CD4-positive, alpha-beta T cell (primary cell): Measurements from ENCODE around the gene BAIAP2. TPM values are rescaled to one million over a fixed set of nuclear protein-coding genes. Genes with fewer than 3 reads are reported as not detected.

Experiments
- ATAC-seq: fragments of 200-7000 bp; cut with Tn5 transposase; one replicate; pipeline ENCODE4 v1.10.0; 2022; ENCODE audit warnings: mild to moderate bottlenecking; ENCODE audit not compliant: poor library complexity
- CTCF ChIA-PET: fragments of 350-600 bp; sonication (Branson Sonifier 250); formaldehyde crosslinking; loops from one replicate; lab custom pipeline; 2021; ENCODE audit warnings: antibody characterized with exemption, inconsistent platforms; lab: Charles Lee
- POLR2A ChIA-PET: fragments of 350-600 bp; sonication (Branson Sonifier 250); formaldehyde crosslinking; loops from one replicate; lab custom pipeline; 2021; ENCODE audit warnings: antibody characterized with exemption, inconsistent platforms; lab: Charles Lee
- DNase-seq, 14 experiments: peaks; one replicate each; pipeline ENCODE4 v3.0.0-alpha.2; 2013 to 2020; ENCODE audit warnings: mixed read lengths in 2 of 14
- H3K27ac ChIP-seq, 2 donors: one replicate each; pipeline versions ENCODE4 v1.5.1 to v1.7.0; 2013; ENCODE audit warnings: low read length in 2 of 2, low read depth in 1 of 2, mild to moderate bottlenecking in 1 of 2
- H3K27me3 ChIP-seq, 2 experiments: 1 replicate in 1 of 2; 2 replicates in 1 of 2; pipeline versions ENCODE4 v1.6.1 to v1.7.0; 2013; ENCODE audit warnings: low read length in 2 of 2, control low read depth in 1 of 2, mild to moderate bottlenecking in 1 of 2, moderate library complexity in 1 of 2; ENCODE audit not compliant: insufficient read depth in 2 of 2, control insufficient read depth in 1 of 2
- H3K36me3 ChIP-seq: one replicate; pipeline ENCODE4 v1.6.1; 2013; ENCODE audit warnings: low read length, control low read depth; ENCODE audit not compliant: insufficient read depth
- H3K4me1 ChIP-seq: one replicate; pipeline ENCODE4 v1.6.1; 2013; ENCODE audit warnings: low read length, control low read depth; ENCODE audit not compliant: insufficient read depth
- H3K4me3 ChIP-seq: one replicate; pipeline ENCODE4 v1.5.1; 2013; ENCODE audit warnings: mild to moderate bottlenecking, low read length, moderate library complexity
- H3K9me3 ChIP-seq, 2 experiments: 1 replicate in 1 of 2; 2 replicates in 1 of 2; pipeline versions ENCODE4 v1.6.1 to v1.7.0; 2013; ENCODE audit warnings: low read length in 2 of 2, mild to moderate bottlenecking in 2 of 2, control low read depth in 1 of 2, moderate library complexity in 1 of 2; ENCODE audit not compliant: control insufficient read depth in 1 of 2, insufficient read depth in 1 of 2
- H3K27ac Mint-ChIP-seq: one replicate; pipeline ENCODE4 v1.8.0; 2020; ENCODE audit warnings: mixed read lengths
- H3K27me3 Mint-ChIP-seq: one replicate; pipeline ENCODE4 v1.8.0; 2021; ENCODE audit warnings: mixed read lengths
- H3K36me3 Mint-ChIP-seq: one replicate; pipeline ENCODE4 v1.8.0; 2021; ENCODE audit warnings: low read depth, mixed read lengths
- H3K4me1 Mint-ChIP-seq: one replicate; pipeline ENCODE4 v1.8.0; 2021; ENCODE audit warnings: low read depth, mixed read lengths
- H3K4me3 Mint-ChIP-seq: one replicate; pipeline ENCODE4 v1.8.0; 2020; ENCODE audit warnings: mild to moderate bottlenecking, mixed read lengths
- H3K9me3 Mint-ChIP-seq: one replicate; pipeline ENCODE4 v1.8.0; 2020; ENCODE audit warnings: mixed read lengths
- CTCF ChIP-seq: fragments of 200-600 bp; IDR thresholded peaks from one replicate; pipeline ENCODE4 v1.8.0; 2022; ENCODE audit warnings: antibody characterized with exemption, mild to moderate bottlenecking
- intact Hi-C, 2 experiments: fragments of 100-400 bp; cut with DNase I in 1 of 2; cut with micrococcal nuclease in 1 of 2; formaldehyde crosslinking; loops; one replicate each; pipeline versions ENCODE4 v1.15.1 to v1.9.0; 2023 to 2025; cut with DNase I, micrococcal nuclease
- total RNA-seq, 174 experiments: library from RNA in 2 of 174; stranded (reverse) in 2 of 174; gene quantifications; one replicate each; pipeline ENCODE4 v1.2.3 and lab custom pipeline; 2021 to 2026

The BAIAP2 gene
- total RNA-seq, 2 experiments from 2014 or later = 4.2 to 4.9 TPM

DNA sequence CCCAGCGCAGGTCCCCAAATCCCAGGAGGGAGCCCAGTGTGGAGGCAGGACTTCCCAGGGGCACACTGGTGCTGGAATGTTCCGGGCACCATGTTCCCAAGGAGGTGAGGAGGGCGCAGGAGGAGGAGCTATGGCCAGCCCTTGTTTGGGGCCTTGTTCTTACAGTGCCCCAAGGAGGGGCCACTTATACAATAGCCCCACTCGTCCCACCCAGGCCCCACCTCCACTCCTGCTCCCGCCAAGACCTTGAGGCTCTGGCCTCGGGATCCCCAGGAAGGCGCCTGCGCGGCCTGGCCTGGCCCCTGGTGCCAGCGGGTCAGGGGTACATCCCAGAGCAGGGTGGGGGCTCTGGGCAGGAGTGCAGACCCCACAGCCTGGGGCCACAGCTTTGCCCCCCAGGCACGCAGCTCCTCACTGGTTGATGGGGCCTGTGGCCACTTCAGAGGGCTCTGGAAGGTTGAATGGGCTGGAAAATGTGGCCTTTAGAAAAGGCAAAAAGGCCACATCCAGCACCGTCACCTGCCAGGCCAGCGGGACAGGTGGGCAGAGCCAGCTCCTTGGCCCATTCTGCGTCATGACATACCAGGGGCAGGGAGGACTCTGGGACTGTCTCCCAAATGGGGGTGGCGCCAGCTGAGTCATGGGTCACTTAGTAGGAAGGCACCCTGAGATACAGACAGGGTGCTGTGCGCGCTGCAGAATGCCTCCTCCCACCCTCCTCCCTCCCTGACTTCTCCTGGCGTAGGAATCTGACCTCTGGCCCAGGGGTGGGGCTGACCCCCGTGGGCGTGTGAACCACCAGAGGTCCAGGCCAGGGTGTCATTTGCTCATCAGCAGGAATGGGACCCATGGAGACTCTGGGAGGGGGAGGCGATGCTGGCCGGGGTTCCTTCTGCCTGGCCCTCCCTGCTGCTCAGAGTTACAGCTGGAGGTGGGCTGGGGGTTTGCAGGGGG is 98.1 kb downstream of the BAIAP2 start:
- no peaks in the 10 kb centered on the region for H3K9me3 ChIP-seq
- H3K4me3 Mint-ChIP-seq = no peak overlapping the region
- POLR2A ChIA-PET = no interaction called here
- no peaks in the 10 kb centered on the region for H3K36me3 ChIP-seq
- no peak overlapping the region for H3K27ac ChIP-seq
- H3K27me3 Mint-ChIP-seq = no peaks in the 10 kb centered on the region
- no peaks in the 10 kb centered on the region for H3K4me1 ChIP-seq
- intact Hi-C loops = no loop called here
- CTCF ChIA-PET = no interaction called here
- ATAC-seq (no peak), DNase-seq (no peak)
- H3K27me3 ChIP-seq = no peaks in the 10 kb centered on the region
- H3K4me3 ChIP-seq = no peak overlapping the region
- no peaks in the 10 kb centered on the region for H3K4me1 Mint-ChIP-seq
- TF ChIP-seq CTCF = no peak
- H3K27ac Mint-ChIP-seq = no peak overlapping the region
- H3K36me3 Mint-ChIP-seq = no peaks in the 10 kb centered on the region
- H3K9me3 Mint-ChIP-seq = no peaks in the 10 kb centered on the region

DNA sequence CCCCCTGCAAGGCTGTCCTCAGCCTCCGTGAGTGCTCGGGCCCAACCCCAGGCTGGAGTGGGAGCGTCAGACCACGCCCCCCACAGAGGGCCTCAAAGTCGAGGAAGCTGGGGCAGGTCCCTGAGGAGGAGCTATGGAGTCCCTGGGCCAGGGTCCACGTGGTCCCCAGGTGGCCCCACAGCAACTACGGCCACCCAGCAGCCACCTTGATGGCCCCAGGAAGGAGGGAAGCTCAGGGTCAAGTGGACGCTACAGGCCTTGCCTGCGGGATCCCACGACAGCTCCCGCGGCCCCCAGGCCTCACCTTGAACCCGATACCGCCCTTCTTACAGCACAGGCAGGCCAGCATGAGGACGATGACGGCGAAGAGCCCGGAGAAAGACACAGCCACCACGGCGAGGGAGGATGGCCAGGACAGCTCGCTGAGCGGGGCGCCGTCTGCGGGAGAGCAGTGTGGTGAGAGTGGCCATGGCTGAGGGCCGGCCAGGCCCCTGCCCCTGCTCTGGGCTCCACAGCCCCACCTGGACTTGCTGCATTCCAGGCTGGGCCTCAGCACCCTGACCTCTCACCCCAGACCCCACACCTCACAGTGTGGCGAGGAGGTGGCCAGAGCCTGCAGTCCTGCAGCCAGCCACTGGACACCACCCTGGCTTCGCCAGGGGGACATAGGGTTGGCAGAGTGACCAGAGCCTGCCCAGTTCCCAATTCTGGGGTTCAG is 99.3 kb downstream of the BAIAP2 start:
- no peaks in the 10 kb centered on the region for H3K36me3 Mint-ChIP-seq
- POLR2A ChIA-PET = no interaction called here
- no peak overlapping the region for H3K27ac ChIP-seq
- no peaks in the 10 kb centered on the region for H3K9me3 Mint-ChIP-seq
- no peaks in the 10 kb centered on the region for H3K27me3 ChIP-seq
- no peak overlapping the region for H3K4me3 ChIP-seq
- H3K27ac Mint-ChIP-seq = no peak overlapping the region
- H3K9me3 ChIP-seq = no peaks in the 10 kb centered on the region
- no peaks in the 10 kb centered on the region for H3K27me3 Mint-ChIP-seq
- no peaks in the 10 kb centered on the region for H3K36me3 ChIP-seq
- no peak for ATAC-seq
- TF ChIP-seq CTCF = no peak
- intact Hi-C loops = no loop called here
- no peaks in the 10 kb centered on the region for H3K4me1 Mint-ChIP-seq
- no peaks in the 10 kb centered on the region for H3K4me1 ChIP-seq
- H3K4me3 Mint-ChIP-seq = no peak overlapping the region
- no peak for DNase-seq
- CTCF ChIA-PET = no interaction called here

DNA sequence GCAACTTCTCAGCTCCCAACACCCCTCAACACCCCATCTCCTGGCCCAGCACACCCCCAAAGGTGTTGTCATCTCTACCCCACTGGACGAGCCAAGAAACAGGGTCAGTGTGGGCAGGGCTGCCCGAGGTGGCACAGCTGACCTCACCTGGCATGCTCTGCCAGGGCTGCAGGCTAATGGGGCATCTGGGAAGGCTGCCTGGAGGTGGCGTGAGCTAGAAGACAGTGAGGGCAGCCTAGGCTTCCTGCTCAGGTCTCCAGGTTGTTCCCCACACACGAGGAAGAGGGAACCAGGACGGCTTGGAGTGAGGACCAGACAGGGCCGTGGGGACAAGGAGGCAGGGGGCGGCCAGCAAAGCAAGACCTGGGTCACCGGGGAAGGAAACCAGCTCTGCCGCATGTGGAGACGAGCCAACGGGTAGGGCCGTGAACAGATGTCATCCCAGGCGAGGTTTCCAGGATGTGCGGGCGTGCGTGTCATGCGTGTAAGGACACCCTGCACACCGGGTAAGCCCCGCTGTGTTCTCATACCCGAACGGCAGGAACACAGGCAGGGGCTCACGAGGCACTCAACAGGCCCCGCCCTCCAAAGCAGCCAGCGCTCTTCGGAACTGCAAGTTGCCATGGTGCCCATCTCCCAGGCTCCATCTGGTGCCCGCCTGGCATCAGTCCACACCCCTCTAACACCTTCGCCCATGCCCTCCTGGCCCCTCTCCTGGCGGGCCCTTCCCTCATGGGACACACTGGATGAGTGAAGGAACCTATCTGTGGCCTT is 100.7 kb downstream of the BAIAP2 start:
- ATAC-seq = no peak
- Mint-ChIP-seq H3K27ac (no peak overlapping the region), H3K27me3 (no peaks in the 10 kb centered on the region), H3K4me1 (no peaks in the 10 kb centered on the region), H3K36me3 (no peaks in the 10 kb centered on the region), H3K4me3 (no peak overlapping the region), H3K9me3 (no peaks in the 10 kb centered on the region)
- no peaks in the 10 kb centered on the region for H3K36me3 ChIP-seq
- POLR2A ChIA-PET = no interaction called here
- no peaks in the 10 kb centered on the region for H3K27me3 ChIP-seq
- no peak for DNase-seq
- no peak overlapping the region for H3K4me3 ChIP-seq
- H3K4me1 ChIP-seq = no peaks in the 10 kb centered on the region
- intact Hi-C loops = no loop called here
- H3K9me3 ChIP-seq = no peaks in the 10 kb centered on the region
- CTCF ChIA-PET = no interaction called here
- H3K27ac ChIP-seq = no peak overlapping the region
- no peak for TF ChIP-seq CTCF
